GM21526 (cell line): Measurements from ENCODE around the gene LGALS16.
"Not testable (repeated sequence)": the region's sequence is repeated elsewhere in the genome, so short reads cannot be mapped to it uniquely, and the experiment has no call there.

Experiments
- ATAC-seq: cut with Tn5 transposase; IDR thresholded peaks from one replicate; pipeline ENCODE4 v1.9.1; 2021; ENCODE audit warnings: moderate library complexity; ENCODE audit not compliant: unreplicated experiment, low FRiP score

Gene LGALS16

DNA sequence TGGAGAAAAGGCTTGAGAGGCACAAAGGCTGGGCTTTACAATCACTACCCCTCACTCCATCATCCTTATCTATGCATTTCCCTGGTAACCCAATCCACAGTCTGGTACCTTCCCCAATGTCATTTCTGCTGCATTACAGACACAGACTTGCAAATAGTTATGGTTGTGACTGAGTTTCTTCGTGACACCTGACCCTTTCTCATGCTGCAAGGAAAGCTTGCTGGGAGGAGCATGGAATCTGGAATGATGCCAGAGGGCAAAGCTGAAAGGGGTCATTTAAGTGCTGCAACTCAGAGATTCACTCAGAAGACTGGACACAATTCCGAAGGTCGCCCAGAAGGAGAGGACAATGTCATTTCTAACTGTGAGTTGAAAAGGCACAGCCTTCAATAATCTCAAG, at the start of gene LGALS16:
TSS of gene LGALS16 (plus strand) at position 301 of the 400 bp plus-strand sequence. CDS start at position 350, 49 bp downstream.
- no peak for ATAC-seq

GRCh38 chr19:39607021-39607420, 48.7 kb upstream of the LGALS16 start:
- no peak for ATAC-seq

DNA sequence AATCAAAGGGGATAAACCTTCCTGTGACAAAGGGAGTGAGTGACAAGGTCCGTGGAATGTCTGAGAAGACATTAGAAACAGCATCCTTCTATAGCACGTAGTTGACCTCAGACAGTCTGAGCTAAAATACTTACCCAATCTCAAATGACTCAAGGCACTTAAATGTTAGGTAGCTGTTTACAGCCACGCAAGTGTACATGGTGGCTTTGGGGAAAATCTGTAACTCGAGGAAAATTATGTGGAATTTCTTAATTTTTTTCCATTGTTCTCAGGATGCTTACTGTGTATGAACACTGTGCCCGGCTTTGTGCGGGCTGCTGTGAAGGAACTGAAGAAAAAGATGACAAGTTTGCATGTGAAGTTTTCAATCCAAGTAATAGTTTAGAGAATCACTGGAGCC, 48.2 kb upstream of the LGALS16 start:
- no peak for ATAC-seq

- ATAC-seq: no peak
These were observed 42.1 kb upstream of the LGALS16 start for GRCh38 chr19:39613597-39613996.

- no peak for ATAC-seq
These were observed 38.0 kb upstream of the LGALS16 start for GRCh38 chr19:39617745-39618144.

GRCh38 chr19:39623946-39624345, 31.8 kb upstream of the LGALS16 start:
- ATAC-seq: no peak

GRCh38 chr19:39627631-39628030, 28.1 kb upstream of the LGALS16 start:
- ATAC-seq: not testable (repeated sequence)

DNA sequence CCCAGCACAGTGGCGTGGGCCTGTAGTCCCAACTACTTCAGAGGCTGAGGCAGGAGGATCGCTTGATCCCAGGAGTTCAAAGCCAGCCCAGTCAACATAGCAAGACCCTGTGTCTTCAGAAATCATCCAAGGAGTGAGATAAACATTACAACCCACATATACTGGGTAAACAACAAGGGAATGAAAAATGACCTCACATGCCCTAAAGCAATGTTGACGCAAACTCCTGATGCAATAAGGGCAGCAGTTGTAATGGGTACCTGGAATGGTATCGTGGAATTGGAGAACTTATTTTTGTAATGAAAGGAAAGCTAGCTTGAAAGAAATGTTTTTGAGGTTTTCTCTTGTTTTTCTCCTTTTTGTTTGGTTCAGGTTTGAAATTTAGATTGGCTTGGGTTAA, 24.5 kb upstream of the LGALS16 start:
- no peak for ATAC-seq

DNA sequence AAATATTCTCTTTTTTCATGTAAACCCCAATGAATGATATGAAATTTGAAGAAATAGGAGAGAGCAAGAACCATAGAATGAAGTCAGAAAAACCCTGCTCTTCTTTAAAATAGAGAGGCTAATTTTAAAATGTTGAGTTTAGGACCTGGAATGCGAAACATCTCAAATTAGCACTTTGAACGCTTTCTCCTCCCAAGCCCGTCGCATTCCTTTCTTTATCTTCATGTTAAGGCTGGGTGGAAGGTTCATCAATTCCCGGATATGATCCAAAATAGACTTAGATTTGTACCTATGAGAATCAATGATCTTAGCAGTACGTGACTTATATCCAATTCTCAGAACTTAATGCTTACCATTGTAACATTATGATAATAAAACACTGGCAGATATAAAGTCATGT, 24.1 kb upstream of the LGALS16 start:
- no peak for ATAC-seq

GRCh38 chr19:39637891-39638290, 17.8 kb upstream of the LGALS16 start:
- no peak for ATAC-seq

DNA sequence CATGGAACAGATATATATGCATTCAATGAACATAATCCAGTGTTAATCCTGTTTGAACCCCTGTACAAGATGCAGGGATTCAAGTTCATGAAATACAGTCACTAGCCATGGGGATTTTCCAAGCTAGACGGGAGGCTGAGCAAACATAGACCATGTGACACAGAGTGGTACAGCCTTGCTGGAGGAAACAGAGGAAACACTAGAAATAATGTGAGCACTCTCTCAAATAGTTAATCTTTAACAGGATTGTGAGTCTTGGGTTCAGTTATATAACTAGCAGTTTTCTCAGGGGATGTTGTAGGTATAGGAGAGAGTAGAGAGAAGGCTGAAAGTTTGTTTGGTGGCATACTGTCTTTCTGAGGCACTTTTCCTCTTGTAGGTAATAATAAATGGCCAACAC, 13.9 kb upstream of the LGALS16 start:
- no peak for ATAC-seq

- no peak for ATAC-seq
These were observed 12.1 kb upstream of the LGALS16 start for GRCh38 chr19:39643591-39643990.

GRCh38 chr19:39645800-39646411, 9.8 kb upstream of the LGALS16 start:
- no peak for ATAC-seq

DNA sequence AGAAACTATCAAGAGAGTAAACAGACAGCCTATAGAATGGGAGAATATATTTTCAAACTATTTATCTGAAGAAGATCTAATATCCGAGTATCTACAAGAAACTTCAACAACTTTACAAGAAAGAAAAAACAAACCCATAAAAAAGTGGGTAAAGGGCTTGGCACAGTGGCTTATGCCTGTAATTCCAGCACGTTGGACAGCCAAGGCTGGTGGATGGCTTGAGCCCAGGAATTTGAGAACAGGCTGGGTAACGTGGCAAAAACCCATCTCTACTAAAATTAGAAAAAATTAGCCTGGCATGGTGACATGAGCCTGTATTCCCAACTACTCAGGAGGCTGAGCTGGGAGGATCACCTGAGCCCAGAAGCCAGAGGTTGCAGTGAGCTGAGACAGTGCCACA, 7.8 kb upstream of the LGALS16 start:
- no peak for ATAC-seq

GRCh38 chr19:39659791-39660190, 4.1 kb downstream of the LGALS16 start:
- ATAC-seq: no peak

GRCh38 chr19:39660661-39661060, 4.9 kb downstream of the LGALS16 start:
- no peak for ATAC-seq

DNA sequence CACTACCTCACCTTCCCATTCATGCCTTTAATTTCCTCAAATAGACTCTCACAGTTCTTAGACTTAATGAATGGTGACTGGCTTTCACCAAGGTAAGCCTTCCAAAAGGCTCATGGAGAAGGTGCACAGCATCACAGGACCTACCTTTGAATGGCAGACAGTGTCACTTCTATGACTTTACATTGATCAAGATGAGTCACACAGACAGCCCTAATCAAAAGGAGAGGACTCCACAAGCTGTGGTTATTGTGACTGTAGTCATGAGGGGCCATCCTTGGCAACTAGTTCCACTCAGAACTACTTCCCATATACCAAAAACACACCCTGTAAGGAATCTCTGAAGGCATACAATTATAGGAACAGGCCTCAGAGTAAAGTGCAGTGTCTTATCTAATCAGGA, 5.9 kb downstream of the LGALS16 start:
- ATAC-seq: no peak

- ATAC-seq: not testable (repeated sequence)
These were observed 14.1 kb downstream of the LGALS16 start for GRCh38 chr19:39669860-39670259.

DNA sequence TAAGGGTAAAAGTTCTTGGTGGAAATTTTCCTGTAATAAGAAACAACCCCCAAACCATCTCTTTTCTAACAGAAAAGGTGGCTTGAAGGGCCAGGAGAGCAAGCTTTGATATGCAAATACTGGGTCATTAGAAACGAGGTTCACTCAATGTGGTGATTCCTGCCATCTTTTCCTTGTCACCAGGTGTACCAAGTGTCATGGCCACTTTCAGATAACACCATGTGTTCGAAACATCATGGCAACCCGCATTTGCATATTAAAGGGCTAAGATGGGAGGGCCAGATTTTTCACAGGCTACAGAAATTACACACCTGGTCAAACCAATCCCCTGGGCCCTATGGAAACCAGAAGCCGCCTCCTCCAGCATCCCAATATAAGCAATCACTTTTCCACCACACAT, 15.3 kb downstream of the LGALS16 start:
- ATAC-seq: no peak

DNA sequence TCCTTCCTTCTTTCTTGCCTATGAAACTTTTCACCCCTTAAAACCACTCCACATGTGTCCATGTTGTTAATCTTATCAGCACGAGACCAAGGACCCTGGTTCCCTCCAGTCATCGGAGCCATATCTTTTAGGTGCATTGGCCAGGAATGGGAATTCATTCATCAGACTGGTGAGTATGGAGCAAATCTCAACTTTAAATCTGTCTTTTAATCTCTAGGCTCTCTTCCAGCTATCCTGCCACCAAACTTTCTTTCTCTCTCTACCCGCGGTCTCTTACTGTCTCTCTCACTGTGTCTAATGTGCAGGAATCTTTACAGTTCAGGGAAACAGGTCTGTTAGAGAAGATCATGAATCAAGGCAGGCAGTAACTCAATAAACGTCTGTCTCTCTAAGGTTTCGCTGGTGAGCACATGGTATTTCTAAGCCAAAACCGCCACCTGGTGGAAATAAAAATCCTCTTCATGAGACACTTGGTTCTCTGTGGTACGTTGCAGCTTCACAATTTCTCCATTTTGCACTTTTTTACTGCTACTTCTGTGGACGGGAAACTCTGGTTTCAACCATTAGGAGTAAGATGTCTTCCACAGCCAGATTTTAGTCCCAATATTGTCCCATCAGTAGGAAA, 16.1 kb downstream of the LGALS16 start:
- ATAC-seq: no peak

GRCh38 chr19:39672473-39672872, 16.8 kb downstream of the LGALS16 start:
- ATAC-seq: no peak

DNA sequence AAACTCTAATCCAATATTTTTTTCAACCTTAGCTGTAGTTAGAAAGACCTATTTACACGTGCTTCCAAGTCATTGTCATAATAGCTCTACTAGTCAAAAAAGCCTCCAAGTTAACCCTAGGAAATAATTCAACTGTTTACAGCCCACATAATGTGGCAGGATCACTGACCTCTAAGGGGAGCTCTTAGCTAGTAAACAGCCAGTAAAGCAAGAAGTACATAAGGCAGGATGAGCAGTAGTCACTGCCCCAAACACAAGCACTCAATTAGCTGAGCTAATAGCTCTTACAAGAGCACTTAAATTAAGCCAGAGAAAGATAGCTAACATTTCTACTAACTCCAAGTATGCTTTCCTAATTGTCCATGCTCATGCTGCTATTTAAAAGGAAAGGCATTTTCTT, 18.1 kb downstream of the LGALS16 start:
- not testable (repeated sequence) for ATAC-seq
